ENCODE data around the gene ARID1B. TPM values are rescaled to one million over a fixed set of nuclear protein-coding genes. Genes with fewer than 3 reads are reported as not detected.

The ARID1B gene
- total and polyA plus RNA-seq, 8 donors: 67.6 to 102 (median 99.0) TPM

DNA sequence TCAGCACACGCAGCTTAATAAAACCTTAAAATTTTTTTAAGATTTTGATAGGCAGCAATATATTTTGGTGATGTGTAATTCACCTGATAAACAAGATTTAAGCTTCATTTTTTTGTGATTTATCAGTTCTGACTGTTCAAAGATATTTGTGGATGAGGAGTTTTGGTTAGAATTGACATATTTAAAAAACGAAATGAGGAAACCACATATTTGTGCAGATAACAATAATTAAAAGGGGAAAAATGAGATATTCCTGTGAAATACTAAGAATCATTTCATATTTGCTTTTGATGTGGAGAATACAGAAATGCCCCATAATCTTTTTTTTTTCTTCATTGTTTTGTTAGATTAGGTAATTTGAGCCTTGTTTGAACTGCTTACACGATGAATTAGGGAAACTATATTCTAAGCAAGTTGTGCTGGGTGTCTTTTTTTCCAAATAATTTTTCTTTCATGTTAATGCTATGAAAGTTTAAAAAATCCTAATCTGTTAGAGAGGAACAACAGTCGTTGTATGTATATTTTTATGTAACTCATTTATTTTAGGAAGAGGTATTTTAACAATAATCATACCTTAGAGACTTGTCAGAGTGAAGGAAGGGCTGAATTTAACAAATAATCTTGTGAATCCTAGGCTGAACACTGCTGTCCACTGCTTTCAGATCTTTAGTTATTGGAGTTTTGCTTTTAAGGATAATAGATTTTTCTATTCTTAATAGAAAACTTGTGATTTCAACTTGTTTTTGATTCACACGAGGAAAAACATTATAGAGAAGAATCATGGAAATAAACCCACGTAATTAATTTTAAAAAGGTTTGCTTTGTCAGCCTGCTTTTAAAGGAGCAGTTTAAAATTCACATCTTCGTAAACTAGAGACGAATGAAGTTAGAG is 4.0 kb downstream of the ARID1B start:
- Histone ChIP-seq H3K27me3 (no peaks in the 10 kb centered on the region), H3K9me3 (no peaks in the 10 kb centered on the region), H3K4me3 (peak overlapping the region; percentile 56 to 72), H3K27ac (peak overlapping the region; percentile 95 to 98), H3K36me3 (no peaks in the 10 kb centered on the region), H3K4me1 (peaks cover 12 to 52% of the 10 kb centered on the region in 2 donors)
- TF ChIP-seq, protein P1, sequence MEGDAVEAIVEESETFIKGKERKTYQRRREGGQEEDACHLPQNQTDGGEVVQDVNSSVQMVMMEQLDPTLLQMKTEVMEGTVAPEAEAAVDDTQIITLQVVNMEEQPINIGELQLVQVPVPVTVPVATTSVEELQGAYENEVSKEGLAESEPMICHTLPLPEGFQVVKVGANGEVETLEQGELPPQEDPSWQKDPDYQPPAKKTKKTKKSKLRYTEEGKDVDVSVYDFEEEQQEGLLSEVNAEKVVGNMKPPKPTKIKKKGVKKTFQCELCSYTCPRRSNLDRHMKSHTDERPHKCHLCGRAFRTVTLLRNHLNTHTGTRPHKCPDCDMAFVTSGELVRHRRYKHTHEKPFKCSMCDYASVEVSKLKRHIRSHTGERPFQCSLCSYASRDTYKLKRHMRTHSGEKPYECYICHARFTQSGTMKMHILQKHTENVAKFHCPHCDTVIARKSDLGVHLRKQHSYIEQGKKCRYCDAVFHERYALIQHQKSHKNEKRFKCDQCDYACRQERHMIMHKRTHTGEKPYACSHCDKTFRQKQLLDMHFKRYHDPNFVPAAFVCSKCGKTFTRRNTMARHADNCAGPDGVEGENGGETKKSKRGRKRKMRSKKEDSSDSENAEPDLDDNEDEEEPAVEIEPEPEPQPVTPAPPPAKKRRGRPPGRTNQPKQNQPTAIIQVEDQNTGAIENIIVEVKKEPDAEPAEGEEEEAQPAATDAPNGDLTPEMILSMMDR (IDR thresholded peaks at IDR 0.05): no peak
- no peak for DNase-seq
- ATAC-seq: no peak
- intact Hi-C loops (cut with DNase I): loop anchor here in 1 of 2 donors (10.0 kb wide), 1 partner anchor 244 kb away; no protein-coding TSS in a partner anchor

DNA sequence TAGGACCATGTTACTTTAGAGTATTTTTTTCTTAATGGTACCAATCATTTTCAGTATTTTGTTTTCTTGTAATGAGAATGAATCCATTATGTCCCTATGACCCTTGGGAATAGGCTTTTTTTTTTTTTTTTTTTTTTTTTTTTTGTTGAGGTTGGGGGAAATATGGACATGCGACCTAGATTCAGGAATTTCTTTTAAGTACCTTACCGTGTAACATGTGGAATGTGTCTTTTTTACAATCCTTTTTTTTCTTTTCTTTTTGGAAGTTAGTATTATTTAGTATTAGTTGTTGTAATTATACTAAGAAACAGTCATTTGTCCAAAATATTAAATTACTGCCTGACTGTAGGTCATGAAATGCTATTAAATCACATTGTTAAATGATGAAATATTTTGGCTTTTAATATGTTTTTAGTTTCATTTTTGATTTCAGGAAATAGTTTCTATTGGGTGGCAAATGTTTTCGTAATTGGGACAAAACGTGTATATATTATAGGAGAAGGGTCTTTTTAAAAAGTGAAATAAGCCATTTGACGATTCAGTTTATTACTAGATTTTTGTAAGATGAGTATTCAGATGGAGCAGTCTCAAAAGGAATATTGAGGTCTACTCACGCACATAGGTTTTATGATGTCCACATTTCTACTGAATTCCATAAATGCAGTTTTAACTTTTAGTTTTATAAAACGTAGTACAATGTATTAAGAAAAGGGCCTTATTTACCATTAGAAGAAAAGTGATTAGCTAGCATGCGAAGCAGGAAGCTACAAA is 4.9 kb downstream of the ARID1B start:
- H3K4me1 ChIP-seq: peaks cover 9 to 53% of the 10 kb centered on the region in 2 donors
- TF ChIP-seq, protein P1 (IDR thresholded peaks at IDR 0.05): no peak
- peak overlapping the region; percentile 95 to 98 for H3K27ac ChIP-seq
- no peaks in the 10 kb centered on the region for H3K9me3 ChIP-seq
- H3K27me3 ChIP-seq: no peaks in the 10 kb centered on the region
- no peak for DNase-seq
- H3K4me3 ChIP-seq: peak overlapping the region; percentile 9 to 72
- no peaks in the 10 kb centered on the region for H3K36me3 ChIP-seq
- intact Hi-C loops (cut with DNase I): loop anchor here in 1 of 2 donors (10.0 kb wide), 1 partner anchor 243 kb away; no protein-coding TSS in a partner anchor
- no peak for ATAC-seq

DNA sequence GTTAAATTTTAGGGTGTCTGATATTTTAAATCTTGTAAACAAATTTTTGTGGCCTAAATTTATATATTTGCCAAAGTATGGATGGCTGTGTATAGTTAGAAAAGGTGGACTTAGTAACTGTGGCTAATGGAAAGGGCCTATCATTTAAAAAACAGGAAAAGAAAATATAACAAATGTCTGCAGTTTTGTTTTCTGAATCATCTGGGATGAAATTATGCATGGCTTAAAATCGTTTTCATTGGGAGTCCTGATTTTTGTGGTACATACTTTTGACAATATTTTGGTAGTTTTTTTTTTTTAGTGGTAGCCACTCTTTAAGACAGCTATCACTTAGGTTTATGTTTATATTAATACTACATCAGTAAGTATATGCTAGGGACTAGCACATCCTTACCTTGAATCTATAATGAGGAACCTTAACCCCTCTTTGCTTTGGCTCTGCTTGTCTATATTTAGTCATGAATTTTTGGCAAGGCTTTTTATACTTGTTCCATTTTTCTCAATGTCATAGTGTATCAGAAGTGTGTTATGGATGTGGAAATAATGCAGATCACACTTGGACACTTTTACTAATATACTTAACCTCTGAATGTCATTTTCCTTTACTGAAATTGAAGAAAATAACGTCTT is 5.6 kb downstream of the ARID1B start:
- no peak for ATAC-seq
- Histone ChIP-seq H3K4me1 (peaks cover 9 to 61% of the 10 kb centered on the region in 2 donors), H3K27ac (peak overlapping the region; percentile 95 to 98), H3K4me3 (peak overlapping the region in 1 of 2 donors; percentile 72), H3K36me3 (no peaks in the 10 kb centered on the region), H3K27me3 (no peaks in the 10 kb centered on the region), H3K9me3 (no peaks in the 10 kb centered on the region)
- TF ChIP-seq, protein P1 (IDR thresholded peaks at IDR 0.05): no peak
- intact Hi-C loops (cut with DNase I): loop anchor here in 1 of 2 donors (10.0 kb wide), 1 partner anchor 242 kb away; no protein-coding TSS in a partner anchor
- no peak for DNase-seq

DNA sequence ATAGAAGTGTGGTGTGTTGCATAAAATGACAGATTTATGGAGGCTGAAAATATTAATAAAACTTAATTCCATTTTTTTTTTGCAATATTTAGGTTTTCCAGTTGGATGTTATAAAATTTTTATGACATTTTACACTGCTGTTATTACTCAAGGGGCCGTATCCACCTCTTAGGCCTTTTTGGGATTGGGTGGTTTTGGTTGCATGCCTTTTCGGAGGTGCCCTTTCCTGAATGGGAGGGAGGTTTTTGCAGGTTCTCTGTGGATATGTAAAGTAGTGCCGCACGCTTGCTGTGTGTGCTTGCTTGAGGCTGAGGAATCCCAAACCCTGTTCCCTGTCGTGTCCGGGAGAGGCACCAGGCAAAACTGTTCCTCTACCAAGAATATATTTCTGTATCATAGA is 6.8 kb downstream of the ARID1B start:
- TF ChIP-seq, protein P1 (IDR thresholded peaks at IDR 0.05): no peak
- ATAC-seq (no peak), DNase-seq (no peak)
- Histone ChIP-seq H3K9me3 (no peaks in the 10 kb centered on the region), H3K36me3 (no peaks in the 10 kb centered on the region), H3K4me3 (no peak overlapping the region), H3K27me3 (no peaks in the 10 kb centered on the region), H3K4me1 (peaks cover 9 to 66% of the 10 kb centered on the region in 2 donors), H3K27ac (no peak overlapping the region)
- intact Hi-C loops (cut with DNase I): loop anchor here in 1 of 2 donors (10.0 kb wide), 1 partner anchor 241 kb away; no protein-coding TSS in a partner anchor
